Fibroblast of villous mesenchyme (primary cell): Measurements from ENCODE around the gene ZNF652. TPM values are rescaled to one million over a fixed set of nuclear protein-coding genes. Genes with fewer than 3 reads are reported as not detected.

Source experiments
- DNase-seq: peaks from one replicate; pipeline ENCODE4 v3.0.0-alpha.2; 2010; ENCODE audit warnings: low read depth
- H3K4me3 ChIP-seq: 2 replicates; pipeline ENCODE4 v1.5.1; 2011; ENCODE audit warnings: low read depth, mild to moderate bottlenecking, low read length
- total RNA-seq: library from RNA; depleted of rRNA; stranded (reverse); fragments of >200 nt; gene quantifications from 2 replicates; pipeline ENCODE4 v1.2.3, GENCODE V29; 2012
- TF ChIP-seq, protein P1 (sequence below): IDR thresholded peaks from 2 replicates; pipeline ENCODE4 v1.5.1; 2012; ENCODE audit warnings: low read depth, mild to moderate bottlenecking, low read length; ENCODE audit not compliant: insufficient read depth

Gene ZNF652
- total RNA-seq, 1 donor, result 24.6 TPM

DNA sequence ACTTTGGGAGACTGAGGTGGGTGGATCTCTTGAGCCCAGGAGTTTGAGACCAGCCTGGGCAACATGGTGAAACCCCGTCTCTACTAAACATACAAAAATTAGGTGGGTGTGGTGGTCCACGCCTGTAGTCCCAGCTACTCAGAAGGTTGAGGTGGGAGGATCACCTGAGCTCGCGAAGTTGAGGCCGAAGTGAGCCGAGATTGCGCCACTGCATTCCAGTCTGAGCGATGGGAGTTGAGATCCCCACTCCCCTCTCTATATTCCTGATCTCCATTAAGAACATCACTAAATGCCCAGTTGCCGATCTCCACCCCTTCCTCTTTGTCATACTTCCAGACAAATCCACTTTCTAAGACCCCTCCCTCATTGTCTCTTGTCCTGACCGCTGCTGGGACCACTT lies 24.3 kb upstream of the ZNF652 start:
- no peak overlapping the region for H3K4me3 ChIP-seq
- TF ChIP-seq, protein P1, sequence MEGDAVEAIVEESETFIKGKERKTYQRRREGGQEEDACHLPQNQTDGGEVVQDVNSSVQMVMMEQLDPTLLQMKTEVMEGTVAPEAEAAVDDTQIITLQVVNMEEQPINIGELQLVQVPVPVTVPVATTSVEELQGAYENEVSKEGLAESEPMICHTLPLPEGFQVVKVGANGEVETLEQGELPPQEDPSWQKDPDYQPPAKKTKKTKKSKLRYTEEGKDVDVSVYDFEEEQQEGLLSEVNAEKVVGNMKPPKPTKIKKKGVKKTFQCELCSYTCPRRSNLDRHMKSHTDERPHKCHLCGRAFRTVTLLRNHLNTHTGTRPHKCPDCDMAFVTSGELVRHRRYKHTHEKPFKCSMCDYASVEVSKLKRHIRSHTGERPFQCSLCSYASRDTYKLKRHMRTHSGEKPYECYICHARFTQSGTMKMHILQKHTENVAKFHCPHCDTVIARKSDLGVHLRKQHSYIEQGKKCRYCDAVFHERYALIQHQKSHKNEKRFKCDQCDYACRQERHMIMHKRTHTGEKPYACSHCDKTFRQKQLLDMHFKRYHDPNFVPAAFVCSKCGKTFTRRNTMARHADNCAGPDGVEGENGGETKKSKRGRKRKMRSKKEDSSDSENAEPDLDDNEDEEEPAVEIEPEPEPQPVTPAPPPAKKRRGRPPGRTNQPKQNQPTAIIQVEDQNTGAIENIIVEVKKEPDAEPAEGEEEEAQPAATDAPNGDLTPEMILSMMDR, result no peak
- no peak for DNase-seq

DNA sequence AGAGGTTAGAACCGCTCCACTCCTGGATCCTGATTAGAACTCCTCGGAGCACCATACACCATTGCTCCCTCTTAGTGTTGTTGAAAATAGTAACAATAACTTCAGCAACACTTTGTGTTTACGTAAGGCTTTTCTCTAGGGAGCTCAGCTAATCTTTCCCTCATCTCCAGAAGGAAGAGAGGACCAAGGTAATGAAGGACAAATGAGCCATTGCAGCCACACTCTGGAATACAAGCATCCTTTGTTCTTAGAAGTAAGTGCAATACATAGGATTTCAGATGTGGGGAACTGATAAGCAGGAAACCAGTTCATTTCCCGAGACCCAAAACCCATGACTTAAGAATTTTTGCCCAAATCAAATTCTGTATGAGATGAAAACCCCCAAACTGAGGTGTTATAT lies 22.9 kb upstream of the ZNF652 start:
- TF ChIP-seq, protein P1, result no peak
- no peak for DNase-seq

DNA sequence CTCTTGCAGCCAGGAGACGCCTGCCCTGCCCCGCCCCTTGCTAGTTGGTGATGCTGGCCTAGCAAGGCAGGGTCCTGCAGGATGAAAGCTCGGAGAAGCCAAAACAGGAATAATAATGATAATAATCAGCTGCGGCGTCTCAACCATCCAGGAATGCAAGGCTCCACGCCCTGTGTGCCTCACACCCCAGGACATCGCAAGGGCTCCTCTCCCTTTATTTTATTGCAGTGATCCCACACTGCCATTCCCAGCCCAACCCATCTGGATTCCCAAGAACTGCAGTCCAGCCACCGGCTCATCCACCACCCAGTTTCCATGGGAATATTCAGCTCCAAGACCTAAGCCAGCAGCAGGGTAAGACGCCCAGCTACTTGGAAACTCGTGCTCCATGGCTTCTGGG lies 21.0 kb upstream of the ZNF652 start:
- DNase-seq, result no peak
- H3K4me3 ChIP-seq, result no peak overlapping the region
- TF ChIP-seq, protein P1, result no peak

More for the DNA sequence above, 22.9 kb upstream of the ZNF652 start:
- H3K4me3 ChIP-seq, result no peak overlapping the region

DNA sequence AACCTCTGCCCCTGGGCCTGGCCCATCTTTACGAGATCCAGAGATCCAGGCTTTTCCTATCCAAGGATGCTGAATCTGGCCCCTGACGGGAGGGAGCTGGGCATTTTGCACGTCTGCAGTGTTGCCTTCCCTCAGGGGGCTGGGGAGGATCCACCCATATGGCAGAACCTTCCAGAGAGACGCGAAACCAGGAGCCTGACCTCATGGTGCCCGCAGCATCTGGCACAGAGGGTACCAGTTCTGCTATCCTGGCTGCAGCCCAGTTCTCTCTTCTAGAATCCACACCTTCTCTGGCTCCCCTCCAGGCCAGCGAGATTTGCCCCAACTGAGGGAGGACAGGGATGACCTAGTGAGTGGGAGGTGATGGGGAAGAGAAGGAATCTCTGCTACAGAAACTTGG lies 20.5 kb upstream of the ZNF652 start:
- no peak for DNase-seq
- no peak overlapping the region for H3K4me3 ChIP-seq
- TF ChIP-seq, protein P1, result no peak

DNA sequence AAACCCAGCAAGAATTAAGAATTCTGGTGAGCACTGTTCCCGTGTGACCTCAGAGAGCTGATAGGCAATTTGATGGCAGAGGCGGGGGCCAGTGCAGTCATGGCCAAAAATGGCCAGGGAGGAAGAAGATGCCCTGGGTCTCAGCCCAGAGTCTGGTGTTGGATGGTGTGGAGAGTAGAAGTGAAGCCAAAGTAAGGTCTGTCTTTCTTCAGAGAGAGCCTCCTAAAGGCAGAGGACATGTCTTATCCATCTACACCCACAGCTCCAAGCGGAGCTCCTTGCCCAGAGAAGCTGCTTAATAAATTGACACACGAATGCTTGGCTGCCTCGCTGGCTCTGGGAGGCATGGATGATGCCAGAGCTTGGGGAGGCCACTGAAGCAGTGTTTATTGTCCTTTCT lies 19.7 kb upstream of the ZNF652 start:
- TF ChIP-seq, protein P1, result no peak
- DNase-seq, result no peak
- no peak overlapping the region for H3K4me3 ChIP-seq

DNA sequence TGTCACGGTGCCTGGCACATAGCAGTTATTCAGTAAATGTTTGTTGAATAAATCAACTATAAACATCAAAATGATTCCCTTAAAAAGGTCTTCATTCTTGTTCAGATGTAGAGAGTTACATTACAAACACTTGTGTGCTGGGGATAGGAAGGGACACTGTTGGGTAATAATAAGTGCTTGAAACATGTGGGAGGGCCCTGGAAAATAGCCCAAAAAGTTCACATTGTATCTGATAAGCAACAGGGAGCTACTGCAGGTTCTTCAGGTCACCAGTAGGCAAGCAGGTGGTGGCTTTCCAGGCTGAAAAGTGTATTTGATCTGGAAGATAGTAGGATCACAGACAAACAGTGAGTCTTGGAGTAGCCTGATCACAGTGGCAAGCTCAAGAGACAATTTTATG lies 19.0 kb upstream of the ZNF652 start:
- no peak overlapping the region for H3K4me3 ChIP-seq
- DNase-seq, result no peak
- TF ChIP-seq, protein P1, result no peak

DNA sequence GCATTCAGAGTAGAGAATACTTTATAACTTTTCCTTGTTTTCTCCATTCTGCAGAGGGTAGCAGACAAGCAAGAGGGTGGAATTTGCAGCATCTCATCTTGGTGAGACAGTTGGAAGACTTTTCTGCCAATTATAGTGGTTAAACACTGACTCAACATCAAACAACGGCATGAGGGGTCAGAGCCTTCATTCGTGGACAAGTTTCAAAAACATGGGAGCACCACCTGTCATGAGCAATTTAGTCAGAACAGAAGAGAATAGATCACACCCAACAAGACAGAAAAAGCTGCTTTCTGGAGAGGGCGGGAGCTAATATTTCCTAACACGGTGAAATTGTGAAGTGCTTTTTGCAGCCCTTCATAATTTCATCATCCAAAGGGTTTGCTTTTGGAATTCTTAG lies 17.9 kb upstream of the ZNF652 start:
- TF ChIP-seq, protein P1, result no peak
- no peak for DNase-seq
- H3K4me3 ChIP-seq, result no peak overlapping the region
